Hypothalamus (tissue), 51 donors: ENCODE results near the gene IP6K1.

Experiments used
- DNase-seq, 51 donors: peaks; one replicate each; lab custom pipeline; 2025; lab: John Stamatoyannopoulos, UW

Gene IP6K1

DNA sequence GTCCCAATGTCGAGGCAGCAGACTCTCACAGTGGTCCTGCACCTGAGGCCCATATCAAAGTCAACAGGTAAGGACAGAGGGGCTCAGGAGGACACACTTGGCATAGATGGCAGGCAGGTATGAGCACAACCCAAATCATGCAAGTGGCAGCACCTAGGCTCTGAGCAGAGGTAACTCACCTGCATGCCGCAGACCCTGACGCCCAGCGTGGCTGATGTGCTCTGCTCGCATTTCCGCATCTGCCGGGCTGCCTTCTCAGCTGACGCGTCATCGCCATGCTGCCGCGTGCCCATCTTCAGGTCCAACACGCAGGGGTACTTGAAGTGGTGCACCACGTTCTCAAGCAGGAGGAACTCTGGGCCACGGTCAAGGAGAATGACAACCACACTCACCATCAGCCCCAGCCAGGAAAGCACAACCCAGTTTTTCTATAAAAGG is 58.4 kb downstream of the IP6K1 start:
- DNase-seq, result no peak

DNA sequence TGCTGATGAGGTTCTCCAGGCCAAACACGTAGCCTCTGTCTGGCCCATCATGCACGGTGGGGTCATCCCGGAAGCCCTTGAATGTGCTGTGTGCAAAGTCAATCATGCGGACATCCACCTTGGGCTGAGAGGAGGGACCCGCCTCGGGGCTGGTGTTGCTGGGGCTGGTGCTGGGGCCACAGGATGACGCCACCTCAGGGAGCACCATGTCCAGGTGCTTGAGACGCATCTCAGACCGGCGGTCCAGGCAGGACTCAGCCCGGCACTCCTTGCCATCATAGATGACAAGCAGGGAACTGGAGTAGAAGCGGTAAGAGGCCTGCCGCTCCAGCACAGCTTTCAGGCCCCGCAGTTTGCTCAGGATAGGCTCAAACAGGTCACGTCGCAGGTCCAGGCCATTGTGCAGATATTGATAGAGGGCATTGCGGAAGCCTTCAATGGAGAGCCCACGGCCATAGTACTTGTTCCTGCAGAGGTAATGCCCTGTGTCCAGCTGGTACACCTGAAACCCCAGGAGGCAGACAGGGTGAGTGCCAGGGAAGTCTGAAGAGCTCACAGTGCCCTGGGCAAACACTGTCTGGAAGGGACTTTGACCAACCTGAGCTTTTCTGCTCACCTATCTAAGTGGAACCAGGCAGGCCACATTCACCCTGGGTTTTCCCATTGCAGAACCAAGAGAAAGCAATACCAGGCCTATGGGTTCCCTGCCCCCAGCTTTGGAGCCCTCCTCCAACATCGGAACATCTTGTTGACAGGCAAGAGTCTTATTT is 59.0 kb downstream of the IP6K1 start:
- no peak for DNase-seq

DNA sequence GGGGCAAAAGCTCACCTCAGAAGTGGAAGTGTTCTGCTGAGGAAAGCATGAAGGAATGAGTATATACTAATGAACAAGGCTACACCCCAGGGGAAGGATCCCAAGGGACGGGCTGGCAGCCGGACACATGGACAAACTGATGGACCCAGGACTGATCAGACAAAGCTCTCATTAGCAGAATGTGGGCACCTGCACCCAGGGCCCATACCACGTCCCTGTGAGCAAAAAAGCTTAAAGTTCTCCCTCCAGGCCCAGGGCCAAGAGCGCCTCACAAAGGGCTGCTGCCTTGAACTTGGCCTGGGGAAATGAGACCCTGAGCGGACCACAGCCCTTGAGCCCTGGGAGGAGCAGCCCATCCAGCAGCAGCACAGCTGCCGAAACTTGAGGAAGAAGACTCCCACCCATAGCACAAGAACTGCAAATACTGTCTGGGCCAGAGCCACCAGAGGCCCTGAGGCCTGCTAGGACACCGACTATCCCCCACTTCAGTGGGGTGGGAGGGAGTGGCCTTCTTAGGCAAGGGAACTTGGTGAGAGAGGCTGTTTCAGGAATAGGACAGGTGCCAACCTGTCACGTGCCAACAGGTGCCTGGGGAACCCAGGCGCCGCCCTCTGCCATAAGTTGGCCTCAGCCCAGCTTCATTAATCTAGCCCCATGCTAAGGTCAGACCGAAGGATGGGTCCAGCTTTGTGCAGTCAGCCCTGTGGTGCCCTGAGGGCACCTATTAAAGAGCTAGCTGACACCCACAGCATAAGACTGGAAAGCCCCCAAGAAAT is 60.2 kb downstream of the IP6K1 start:
- DNase-seq, result no peak

DNA sequence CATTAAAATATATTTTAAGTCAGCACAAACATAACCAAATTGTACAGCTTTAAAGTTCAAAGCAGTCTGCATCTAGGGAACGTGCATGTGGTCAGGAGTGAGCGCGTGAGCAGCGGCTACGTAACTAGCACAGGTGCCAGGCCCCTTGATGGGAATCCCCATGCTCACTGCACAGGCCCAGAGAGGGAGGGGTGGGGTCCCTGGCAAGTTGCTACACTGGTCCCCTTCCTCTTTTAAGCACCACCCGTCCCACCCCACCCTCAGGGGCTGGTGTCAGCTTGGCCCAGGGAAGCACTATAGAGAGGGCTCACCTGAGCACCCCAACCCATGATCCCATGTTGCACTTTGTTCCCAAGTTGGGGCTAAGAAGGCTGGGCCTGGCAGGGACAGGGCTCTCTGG is 61.8 kb downstream of the IP6K1 start:
- DNase-seq, result no peak

DNA sequence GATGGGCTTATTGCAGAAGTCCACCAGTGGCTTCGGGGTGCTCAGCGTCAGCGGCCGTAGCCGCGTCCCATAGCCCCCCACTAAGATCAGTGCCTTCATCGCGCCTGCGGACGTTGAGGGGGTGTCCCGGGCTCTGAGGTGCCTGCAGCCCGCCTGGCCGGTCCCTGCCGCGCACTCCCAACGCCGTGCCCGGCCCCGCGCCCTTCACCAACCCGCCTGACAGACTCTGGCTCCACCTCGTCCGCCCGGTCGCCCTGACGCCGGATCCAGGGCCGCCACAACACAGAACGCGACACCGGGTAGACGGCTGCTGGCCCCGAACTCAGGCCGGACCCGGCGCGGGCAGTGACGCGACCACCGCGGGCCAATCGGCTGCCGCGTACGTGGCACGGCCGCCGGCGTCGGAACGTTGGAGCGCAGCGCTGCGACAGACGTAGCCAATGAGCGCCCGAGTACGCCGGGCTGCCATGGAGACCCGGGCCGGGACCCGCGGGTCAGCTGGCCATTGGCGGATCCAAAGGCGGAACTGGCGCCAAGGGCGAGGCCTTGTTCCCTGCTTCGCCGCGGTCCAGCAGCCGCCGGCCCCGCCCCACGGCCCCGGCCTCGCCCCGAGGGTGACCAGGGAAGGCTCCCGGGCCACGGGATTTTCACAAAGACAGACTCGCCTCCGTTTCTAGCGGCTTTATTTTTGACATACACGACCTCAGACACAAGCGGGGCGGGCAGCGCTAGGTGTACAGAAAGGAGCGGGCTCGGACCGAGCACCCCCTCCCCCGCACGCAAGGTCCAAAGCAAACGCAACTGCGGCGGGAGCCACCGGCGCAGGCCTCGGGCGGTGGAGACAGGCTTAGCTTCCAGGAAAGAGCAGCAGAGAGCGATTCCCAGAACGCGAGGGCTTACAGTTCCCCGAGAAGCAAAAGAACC is 62.5 kb downstream of the IP6K1 start, which contains the start of gene GMPPB:
Gene GMPPB, minus strand, starts transcription at position 324 of the 924 bp plus-strand sequence. Its CDS starts 225 bp downstream, at position 99.
- DNase-seq, result peak; percentile 43 to 99 (median 94)

DNA sequence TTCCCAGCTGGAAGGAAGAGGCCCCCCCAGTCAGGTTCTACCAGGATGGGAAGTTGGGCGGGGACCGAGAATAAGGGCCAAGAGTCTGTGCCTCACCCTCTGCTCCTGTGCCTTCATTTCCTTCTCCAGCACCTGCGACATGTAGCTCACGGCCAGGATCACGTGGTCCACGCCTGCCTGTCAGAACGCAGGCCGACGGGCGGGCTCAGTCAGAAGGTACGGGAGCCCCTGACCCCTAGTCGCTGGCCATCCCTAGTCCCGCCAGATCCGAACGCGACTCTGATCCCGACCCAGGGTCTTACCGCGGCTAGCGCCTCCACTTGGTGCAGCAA is 63.1 kb downstream of the IP6K1 start:
- peak in 24 of 51 donors; percentile 24 to 64 (median 38) for DNase-seq

DNA sequence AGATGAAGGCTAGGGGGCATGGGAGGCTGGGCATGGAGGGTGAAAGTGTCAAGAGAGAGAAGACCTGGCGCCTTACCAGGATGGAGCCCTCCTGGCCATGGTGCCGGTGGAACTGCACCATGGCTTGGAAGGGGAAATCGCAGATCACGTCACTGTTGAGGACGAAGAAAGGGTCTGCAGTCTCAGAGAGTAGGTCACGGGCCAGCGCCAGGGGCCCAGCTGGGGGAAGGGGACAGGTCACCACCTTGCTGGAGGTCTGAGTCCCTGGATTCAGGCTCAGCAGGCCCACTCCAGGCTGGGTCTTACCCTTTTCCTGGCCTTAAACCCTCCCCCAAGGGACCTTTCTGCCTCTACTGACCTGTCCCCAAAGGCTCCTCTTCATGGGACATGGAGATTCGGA is 63.4 kb downstream of the IP6K1 start:
- DNase-seq, result no peak

DNA sequence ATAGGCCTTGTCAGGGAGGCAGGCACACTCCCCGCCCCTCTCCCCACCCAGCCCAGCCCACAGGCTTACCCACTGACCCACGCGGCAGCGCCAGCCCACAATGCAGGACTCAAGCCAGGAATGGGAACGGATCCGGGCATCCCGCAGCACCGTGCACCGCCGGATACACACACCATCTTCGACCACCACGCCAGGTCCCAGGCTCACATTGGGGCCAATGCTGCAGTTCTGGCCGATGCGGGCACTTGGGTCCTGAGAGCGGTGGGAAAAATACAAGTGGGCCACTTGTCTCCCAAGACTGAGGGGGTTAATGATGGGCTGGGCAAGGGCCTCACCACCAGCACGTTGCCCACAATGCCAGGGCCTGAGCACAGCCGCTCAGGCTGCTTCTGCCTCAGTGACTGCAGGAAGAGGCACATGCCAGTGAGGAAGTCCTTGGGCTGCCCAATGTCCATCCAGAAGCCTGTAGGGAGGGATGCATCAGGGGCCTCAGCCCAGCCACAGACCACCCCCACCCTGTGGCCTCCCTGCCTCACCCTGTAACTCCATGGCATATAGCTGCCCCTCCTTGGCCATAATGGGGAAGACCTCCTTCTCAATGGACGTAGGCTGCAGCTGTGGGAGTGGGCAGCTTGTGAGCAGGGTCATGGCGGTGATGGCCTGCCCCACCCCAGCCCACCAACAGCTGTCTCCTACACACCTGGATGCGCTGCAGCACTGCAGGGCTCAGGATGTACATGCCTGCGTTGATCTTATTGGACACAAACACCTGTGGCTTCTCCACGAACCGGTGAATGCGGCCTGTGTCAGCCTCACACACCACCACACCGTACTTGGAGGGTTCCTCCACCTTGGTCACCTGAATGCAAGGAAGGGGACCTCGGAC is 64.2 kb downstream of the IP6K1 start:
- DNase-seq, result no peak

DNA sequence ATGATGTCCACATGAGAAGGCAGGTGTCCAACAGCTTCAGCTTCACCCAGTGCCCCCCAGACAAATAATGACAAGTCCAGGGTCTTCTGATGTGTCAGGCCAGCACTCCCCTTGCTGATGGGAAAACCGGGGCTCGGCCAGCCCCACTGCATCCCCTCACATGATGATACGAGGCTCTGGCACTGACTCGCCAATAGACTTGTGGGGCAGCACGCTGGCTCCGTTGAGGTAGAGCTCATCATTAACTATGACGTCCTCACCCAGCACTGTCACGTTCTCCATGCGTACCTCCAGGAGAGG is 64.8 kb downstream of the IP6K1 start:
- DNase-seq, result no peak

DNA sequence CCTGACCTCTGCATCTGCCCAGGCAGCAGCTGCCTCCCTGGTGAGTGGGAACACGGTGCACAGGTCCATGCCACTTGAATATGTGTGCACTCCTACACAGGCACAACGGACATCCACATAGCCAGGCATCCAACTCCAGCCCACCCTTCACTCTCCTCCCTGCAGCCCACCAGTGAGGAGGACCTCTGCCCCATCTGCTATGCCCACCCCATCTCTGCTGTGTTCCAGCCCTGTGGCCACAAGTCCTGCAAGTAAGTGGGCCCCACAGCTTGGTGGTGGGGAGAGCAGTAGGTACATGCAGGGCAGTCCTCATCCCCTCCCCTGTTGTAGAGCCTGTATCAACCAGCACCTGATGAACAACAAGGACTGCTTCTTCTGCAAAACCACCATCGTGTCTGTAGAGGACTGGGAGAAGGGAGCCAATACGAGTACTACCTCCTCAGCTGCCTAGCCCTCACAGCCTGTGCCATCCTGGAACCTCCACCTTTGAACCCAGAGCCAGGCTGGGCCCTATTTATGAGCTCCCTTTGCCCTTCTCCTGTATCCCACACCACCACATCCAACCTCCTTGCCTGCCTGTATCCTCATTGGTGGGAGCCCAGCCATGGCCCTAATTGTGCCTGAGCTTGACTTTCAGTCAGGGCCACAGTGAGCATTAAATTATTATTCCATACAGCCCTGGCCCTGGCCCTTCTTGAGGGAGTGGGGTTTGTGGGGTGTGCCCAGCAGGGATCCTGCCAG is 65.3 kb downstream of the IP6K1 start:
- no peak for DNase-seq

DNA sequence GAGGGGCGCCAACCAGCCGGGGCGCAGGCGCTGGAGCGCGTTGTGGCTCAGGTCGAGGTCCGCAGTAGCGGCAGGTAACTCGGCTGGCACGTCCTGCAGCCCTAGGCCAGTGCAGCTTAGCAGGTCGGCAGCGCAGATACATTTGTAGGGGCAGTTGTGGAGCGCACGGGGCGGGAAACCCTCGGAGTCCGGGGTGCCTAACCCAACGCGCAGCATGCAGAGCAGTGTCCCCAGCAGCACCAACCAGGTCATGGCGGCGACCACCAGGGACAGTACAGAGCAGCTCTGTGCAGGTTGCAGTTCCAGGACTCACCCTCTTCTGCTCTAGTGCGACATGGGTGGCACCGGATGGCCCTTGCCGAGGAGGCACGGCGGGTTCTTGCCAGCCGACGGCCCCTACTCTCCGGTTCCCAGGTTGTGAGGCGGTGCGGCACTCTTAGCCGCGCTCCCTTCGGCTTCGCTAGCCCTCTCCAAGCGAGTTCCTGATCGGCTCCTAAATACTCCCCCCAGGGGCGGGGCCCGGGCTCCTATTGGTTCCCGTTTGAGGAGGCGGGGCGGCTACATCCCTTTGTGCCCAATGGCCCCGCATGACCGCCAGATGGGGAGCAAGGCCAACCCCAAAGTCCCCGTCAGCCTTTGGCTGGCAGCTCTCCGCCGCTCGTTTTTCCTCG is 67.0 kb downstream of the IP6K1 start, which contains the start of gene AMIGO3:
Gene AMIGO3, minus strand, starts transcription at position 471 of the 671 bp plus-strand sequence. Its CDS starts 219 bp downstream, at position 252.
- DNase-seq, result peak; percentile 36 to 97 (median 90)

DNA sequence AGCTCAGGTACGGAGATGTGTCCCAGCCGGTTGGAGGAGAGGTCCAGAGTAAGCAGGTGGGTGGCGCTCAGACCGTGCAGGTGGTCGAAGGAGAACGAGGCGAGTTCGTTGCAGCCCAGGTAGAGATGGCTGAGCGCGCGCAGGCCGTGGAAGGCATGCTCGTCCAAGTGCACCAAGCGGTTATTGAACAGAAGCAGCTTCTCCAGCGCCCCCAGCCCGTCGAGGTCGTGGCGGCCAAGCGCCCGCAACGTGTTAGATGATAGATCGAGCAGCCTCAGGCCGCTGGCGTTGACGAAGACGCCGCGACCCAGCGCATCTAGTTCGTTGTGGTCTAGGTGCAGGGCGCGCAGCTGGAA is 67.5 kb downstream of the IP6K1 start:
- DNase-seq, result peak in 2 of 51 donors; percentile 27 to 51

DNA sequence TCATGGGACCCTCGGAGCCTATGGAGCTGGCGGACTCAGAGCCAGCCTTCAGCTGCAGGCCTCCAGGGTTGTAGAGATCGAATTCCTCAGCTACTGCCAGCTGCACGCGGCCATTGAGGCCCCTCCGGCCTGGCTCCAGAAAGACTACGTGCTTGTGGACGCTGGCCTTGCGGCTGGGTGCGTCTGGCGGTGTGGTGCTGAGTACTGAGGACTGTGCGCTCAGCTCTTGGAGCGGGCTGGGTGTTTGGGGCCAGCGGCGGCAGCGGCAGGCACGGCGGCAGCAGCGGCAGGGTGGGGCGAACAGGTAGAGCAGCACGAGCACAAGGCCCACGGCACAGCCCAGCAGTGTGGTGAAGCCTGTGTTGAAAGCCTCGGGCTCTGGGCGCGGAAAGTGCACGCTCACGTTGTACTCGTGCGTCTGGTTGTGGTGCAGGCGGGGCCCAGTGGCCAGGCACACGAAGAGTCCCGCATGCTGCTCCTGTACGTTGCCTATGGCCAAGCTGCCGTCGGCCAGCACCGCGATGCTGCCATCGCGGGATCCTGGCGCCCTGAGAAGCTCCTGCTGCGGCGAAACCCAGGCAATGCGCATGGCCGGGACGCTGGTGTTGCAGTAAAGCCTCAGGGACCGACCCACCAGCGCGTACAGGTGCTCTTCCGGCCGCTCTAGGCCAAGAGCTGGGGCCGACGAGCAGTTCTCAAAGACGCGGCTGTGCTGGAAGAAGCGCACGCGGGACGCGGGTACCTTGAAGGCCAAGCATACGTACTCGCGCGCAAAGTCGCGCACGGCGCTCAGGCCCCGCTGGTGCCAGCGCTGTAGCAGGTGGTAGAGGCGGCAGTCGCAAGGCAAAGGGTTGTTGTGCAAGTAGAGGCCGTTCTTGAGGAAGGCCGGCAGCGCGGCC is 68.1 kb downstream of the IP6K1 start:
- no peak for DNase-seq

DNA sequence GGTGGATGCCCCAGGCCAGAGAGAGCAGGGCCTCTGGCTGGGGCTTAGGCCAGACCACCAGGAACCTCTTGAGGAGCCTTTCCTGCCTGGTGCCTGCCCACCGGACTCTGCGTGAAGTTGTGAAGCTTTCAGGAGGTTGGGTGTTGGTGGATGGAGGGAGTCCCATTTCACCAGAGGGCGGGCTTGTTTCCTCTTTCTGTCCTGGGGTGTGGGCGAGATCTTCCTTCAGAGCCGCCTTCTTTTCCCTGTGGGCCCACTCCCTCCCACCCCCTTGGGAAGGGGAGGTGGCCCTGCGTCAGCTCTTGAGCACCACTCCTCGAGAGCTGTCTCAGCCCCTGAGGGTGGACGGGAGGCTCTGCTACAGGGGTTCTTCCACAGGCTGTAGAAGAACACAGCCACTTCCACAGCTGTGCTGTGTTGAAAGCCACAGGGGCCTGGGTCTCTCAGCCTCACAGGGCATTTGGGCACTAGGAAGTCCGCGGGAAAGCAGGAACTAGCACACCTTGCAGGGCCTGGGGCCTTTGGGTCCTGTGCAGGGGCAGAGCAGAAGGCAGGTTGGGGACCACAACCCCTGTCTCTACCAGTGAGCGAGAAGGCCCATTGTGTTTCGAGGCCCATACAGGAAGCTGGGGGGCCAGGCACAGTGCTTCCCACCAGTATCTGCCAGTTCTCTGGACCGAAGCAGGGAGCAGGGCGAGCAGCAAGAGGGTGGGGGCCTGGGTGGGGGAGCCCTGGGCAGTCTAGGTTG is 69.0 kb downstream of the IP6K1 start:
- no peak for DNase-seq

DNA sequence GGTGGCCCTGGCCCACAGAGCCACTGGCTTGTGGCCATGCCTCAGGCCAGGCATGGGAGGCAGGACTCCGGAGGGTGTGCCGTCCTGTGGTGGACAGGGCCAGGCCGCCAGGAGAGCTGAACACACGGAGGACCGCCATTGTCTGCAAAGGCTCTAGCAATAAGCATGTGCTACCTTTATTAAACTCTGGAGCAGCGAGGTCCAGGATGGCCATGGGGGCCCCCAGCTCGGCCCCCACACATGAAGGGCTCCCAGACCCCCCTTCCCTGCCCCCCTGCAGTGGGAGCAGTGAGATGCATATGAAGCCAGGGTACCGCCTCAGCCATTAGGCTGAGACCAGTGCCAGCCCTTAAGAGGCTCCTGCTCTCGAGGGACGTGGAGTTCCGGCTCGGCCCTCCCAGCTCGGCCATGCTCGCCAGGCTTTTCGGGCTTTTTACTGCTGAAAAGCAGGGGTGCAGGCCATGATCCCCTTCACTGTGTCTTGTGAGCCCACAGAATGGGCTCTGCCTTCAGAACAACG is 69.6 kb downstream of the IP6K1 start:
- DNase-seq, result no peak

DNA sequence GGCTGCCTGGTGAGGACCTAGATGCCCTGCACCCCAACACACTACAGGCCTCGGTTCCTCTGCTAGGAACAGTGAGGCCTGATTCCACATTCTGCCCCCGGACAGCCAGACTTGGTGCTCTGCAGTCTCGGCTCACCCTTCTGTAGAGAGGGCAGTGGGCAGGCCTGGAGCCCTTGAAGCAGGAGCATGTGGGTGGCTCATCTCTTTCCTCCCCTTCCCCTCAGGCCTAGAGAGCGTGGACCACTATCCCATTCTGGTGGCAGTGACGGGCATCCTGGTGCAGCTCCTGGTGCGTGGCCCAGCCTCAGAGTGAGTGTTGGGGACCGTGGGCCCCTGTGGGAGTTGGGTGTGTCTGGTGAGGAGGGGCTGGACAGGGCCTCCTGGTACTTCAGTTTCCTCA is 70.2 kb downstream of the IP6K1 start:
- DNase-seq, result no peak

DNA sequence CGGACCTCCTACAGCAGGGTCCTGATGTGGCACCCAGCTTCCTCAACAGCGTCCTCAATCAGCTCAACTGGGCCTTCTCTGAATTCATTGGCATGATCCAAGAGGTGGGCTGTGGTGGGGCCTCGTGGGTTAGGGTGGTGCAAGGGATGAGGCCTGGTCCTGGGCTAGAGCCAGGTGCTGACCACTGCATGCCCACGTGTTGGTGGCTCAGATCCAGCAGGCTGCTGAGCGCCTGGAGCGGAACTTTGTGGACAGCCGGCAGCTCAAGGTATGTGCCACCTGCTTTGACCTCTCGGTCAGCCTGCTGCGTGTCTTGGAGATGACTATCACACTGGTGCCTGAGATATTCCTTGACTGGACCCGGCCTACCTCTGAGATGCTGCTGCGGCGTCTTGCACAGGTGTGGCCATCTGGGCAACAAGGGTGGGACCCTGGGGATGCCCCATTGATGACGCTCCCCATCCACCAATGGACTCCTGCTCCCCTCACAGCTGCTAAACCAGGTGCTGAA is 70.7 kb downstream of the IP6K1 start:
- DNase-seq, result no peak
